CD14-positive monocyte (primary cell): Measurements from ENCODE around the gene LAMP5. TPM values are rescaled to one million over a fixed set of nuclear protein-coding genes. Genes with fewer than 3 reads are reported as not detected.

Experiments
- DNase-seq, 3 donors: peaks; one replicate each; pipeline ENCODE4 v3.0.0-alpha.2; 2011 to 2022
- H2AFZ ChIP-seq: 2 replicates; pipeline ENCODE4 v1.6.0; 2012; ENCODE audit warnings: mild to moderate bottlenecking, low read depth, low read length, inconsistent platforms; ENCODE audit not compliant: insufficient read depth, poor library complexity, severe bottlenecking
- H3K27ac ChIP-seq, 2 donors: 1 replicate in 1 of 2; 2 replicates in 1 of 2; pipeline ENCODE4 v1.5.1; 2012 to 2013; ENCODE audit warnings: low read length in 2 of 2, control low read depth in 1 of 2, inconsistent platforms in 1 of 2, low read depth in 1 of 2, mild to moderate bottlenecking in 1 of 2
- H3K27me3 ChIP-seq, 2 donors: one replicate each; pipeline versions ENCODE4 v1.6.0 to v1.6.1; 2011 to 2013; ENCODE audit warnings: low read length in 2 of 2; ENCODE audit not compliant: control insufficient read depth in 2 of 2, insufficient read depth in 2 of 2
- H3K36me3 ChIP-seq, 2 donors: replicated peaks in 1 of 2; 1 replicate in 1 of 2; 2 replicates in 1 of 2; pipeline versions ENCODE4 v1.5.1 to v1.6.1; 2012 to 2013; ENCODE audit warnings: low read length in 2 of 2, control low read depth in 1 of 2, inconsistent platforms in 1 of 2, mild to moderate bottlenecking in 1 of 2; ENCODE audit not compliant: insufficient read depth in 2 of 2, control insufficient read depth in 1 of 2
- H3K4me1 ChIP-seq, 2 donors: 1 replicate in 1 of 2; 2 replicates in 1 of 2; pipeline versions ENCODE4 v1.5.1 to v1.6.1; 2012 to 2013; ENCODE audit warnings: low read length in 2 of 2, control low read depth in 1 of 2, inconsistent platforms in 1 of 2, mild to moderate bottlenecking in 1 of 2, moderate library complexity in 1 of 2; ENCODE audit not compliant: insufficient read depth in 2 of 2, control insufficient read depth in 1 of 2
- H3K4me2 ChIP-seq: replicated peaks from 2 replicates; pipeline ENCODE3; 2012; ENCODE audit warnings: low read length, moderate library complexity, mild to moderate bottlenecking; ENCODE audit not compliant: poor library complexity, severe bottlenecking; ENCODE audit errors: extremely low read depth
- H3K4me3 ChIP-seq, 3 experiments: fragments of 200-600 bp in 1 of 3; sonication (generic) in 1 of 3; replicated peaks in 1 of 3; 1 replicate in 2 of 3; 2 replicates in 1 of 3; pipeline ENCODE4 v1.5.1; 2011 to 2013; ENCODE audit warnings: low read length in 3 of 3, mild to moderate bottlenecking in 3 of 3, control low read depth in 2 of 3, low read depth in 2 of 3, inconsistent platforms in 1 of 3, moderate library complexity in 1 of 3
- H3K79me2 ChIP-seq: 2 replicates; pipeline ENCODE4 v1.6.0; 2012; ENCODE audit warnings: mild to moderate bottlenecking, control low read depth, inconsistent platforms, low read length, moderate library complexity; ENCODE audit not compliant: insufficient read depth
- H3K9ac ChIP-seq: 2 replicates; pipeline ENCODE4 v1.6.0; 2017; ENCODE audit warnings: low read length, mild to moderate bottlenecking; ENCODE audit not compliant: insufficient read depth, poor library complexity, severe bottlenecking
- H3K9me3 ChIP-seq, 2 donors: replicated peaks in 1 of 2; 1 replicate in 1 of 2; 2 replicates in 1 of 2; pipeline versions ENCODE4 v1.5.1 to v1.6.1; 2012 to 2013; ENCODE audit warnings: low read length in 2 of 2, control low read depth in 1 of 2; ENCODE audit not compliant: control insufficient read depth in 1 of 2, insufficient read depth in 1 of 2
- H4K20me1 ChIP-seq: 2 replicates; pipeline ENCODE4 v1.6.0; 2012; ENCODE audit warnings: mild to moderate bottlenecking, low read length, control low read depth, moderate library complexity; ENCODE audit not compliant: insufficient read depth
- H3K27ac Mint-ChIP-seq, 7 donors: one replicate each; pipeline ENCODE4 v1.8.0; 2020; ENCODE audit warnings: mild to moderate bottlenecking in 7 of 7, mixed read lengths in 7 of 7, moderate library complexity in 6 of 7, inconsistent platforms in 2 of 7
- H3K27me3 Mint-ChIP-seq, 3 donors: one replicate each; pipeline ENCODE4 v1.8.0; 2021 to 2022; ENCODE audit warnings: low read depth in 3 of 3, mild to moderate bottlenecking in 3 of 3, mixed read lengths in 3 of 3, moderate library complexity in 3 of 3, inconsistent platforms in 1 of 3
- H3K36me3 Mint-ChIP-seq, 2 donors: one replicate each; pipeline ENCODE4 v1.8.0; 2020; ENCODE audit warnings: mixed read lengths in 2 of 2, inconsistent platforms in 1 of 2, mild to moderate bottlenecking in 1 of 2
- H3K4me1 Mint-ChIP-seq: one replicate; pipeline ENCODE4 v1.8.0; 2020; ENCODE audit warnings: mild to moderate bottlenecking, mixed read lengths
- H3K4me3 Mint-ChIP-seq, 2 donors: one replicate each; pipeline ENCODE4 v1.8.0; 2020; ENCODE audit warnings: mild to moderate bottlenecking in 2 of 2, mixed read lengths in 2 of 2, moderate library complexity in 1 of 2
- H3K9me3 Mint-ChIP-seq, 7 donors: one replicate each; pipeline ENCODE4 v1.8.0; 2020 to 2022; ENCODE audit warnings: mixed read lengths in 7 of 7, mild to moderate bottlenecking in 6 of 7, moderate library complexity in 6 of 7, inconsistent platforms in 2 of 7
- CTCF ChIP-seq: fragments of 200-600 bp; IDR thresholded peaks from one replicate; pipeline ENCODE4 v1.8.0; 2022; ENCODE audit warnings: antibody characterized with exemption, mild to moderate bottlenecking
- WGBS: methylation state at CpG from one replicate; pipeline ENCODE4 v1.1.5; 2013; ENCODE audit warnings: missing lambda C conversion rate; ENCODE audit not compliant: insufficient coverage; 5-methylcytosine and 5-hydroxymethylcytosine counted together
- intact Hi-C, 2 donors: fragments of 100-400 bp; cut with micrococcal nuclease; formaldehyde crosslinking; loops; one replicate each; pipeline versions ENCODE4 v1.15.0 to v1.15.1; 2023
- polyA plus RNA-seq, 3 donors: library from polyadenylated mRNA; depleted of rRNA in 1 of 3; unstranded in 2 of 3; stranded (reverse) in 1 of 3; fragments of 300-500 nt in 2 of 3; fragments of >200 nt in 1 of 3; fragmentation: Illumina TruSeq in 2 of 3; gene quantifications; 1 replicate in 2 of 3; 2 replicates in 1 of 3; pipeline ENCODE4 v1.2.3, GENCODE V29; 2012 to 2021

Gene LAMP5
- polyA plus RNA-seq, 3 donors = 0.92 to 2.6 (median 1.5) TPM

DNA sequence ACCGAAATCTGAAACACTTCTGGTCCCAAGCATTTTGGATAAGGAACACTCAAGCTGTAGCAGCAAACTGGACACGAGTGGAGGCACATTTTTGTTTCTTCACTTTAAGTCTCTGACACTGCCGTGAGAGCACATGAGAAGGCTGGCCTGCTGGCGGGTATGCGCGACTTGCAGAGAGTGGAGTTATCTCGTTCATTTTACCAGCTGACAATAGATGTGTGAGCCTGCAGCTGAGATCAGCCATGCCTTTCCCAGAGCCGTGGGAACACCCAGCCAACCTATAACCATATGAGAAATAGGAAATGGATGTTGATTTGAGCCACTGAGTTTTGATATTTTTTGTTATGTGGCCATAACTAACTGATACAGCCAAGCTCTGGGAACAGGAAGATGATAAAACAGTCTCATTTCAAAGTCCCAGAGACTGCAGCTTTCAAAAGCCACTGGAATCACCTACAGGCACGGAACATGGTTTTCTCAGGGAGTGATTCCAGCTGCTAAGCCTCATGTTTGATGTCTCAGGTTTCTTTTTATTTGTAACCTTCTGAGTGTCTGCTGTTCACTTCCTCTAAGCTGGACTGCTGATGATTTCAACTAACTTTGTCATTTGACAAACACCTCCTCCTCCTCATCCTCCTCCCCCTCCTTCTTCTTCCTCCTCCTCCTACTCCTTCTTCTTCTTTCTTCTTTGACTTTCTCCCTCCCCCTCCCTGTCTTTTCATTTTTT is 28.6 kb upstream of the LAMP5 start:
- Mint-ChIP-seq H3K27me3 (peaks cover 0 to under 1% (median 0%) of the 10 kb centered on the region in 3 donors), H3K36me3 (no peaks in the 10 kb centered on the region), H3K4me1 (peaks cover 64% of the 10 kb centered on the region), H3K9me3 (peaks cover 0 to 1% (median 0%) of the 10 kb centered on the region in 7 donors), H3K4me3 (no peak overlapping the region), H3K27ac (peak overlapping the region in 3 of 7 donors; percentile 48 to 78 (median 68))
- H3K9ac ChIP-seq = no peak overlapping the region
- no peak for DNase-seq
- H3K27ac ChIP-seq = no peak overlapping the region
- H3K36me3 ChIP-seq = no peaks in the 10 kb centered on the region
- no peak overlapping the region for H3K4me3 ChIP-seq
- H3K9me3 ChIP-seq = no peaks in the 10 kb centered on the region
- intact Hi-C loops = no loop called here
- peaks cover 47 to 73% of the 10 kb centered on the region in 2 donors for H3K4me1 ChIP-seq
- no peak overlapping the region for H3K4me2 ChIP-seq
- no peak for TF ChIP-seq CTCF
- WGBS = 92% methylated on average over 5 of the region's 9 CpGs
- H4K20me1 ChIP-seq = no peaks in the 10 kb centered on the region
- no peak overlapping the region for H2AFZ ChIP-seq
- H3K79me2 ChIP-seq = no peaks in the 10 kb centered on the region
- no peaks in the 10 kb centered on the region for H3K27me3 ChIP-seq

DNA sequence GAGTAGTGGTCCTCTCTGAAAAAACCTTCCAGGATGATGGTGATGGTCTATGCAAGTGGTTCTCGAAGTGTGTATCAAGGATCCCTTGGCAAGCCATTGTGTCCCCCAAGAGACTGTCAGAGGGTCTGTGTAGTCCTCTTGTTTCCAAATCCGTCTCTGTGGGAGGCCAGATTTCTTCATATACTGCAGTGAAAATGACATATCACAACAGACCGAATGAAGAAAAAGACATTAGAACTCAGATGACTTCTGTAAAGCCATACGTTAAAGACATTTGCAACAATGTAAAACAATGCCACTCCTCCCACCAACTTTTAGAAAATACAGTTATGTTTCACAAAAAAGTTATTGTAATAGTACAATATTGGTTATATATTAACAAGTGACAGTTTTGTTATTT is 27.2 kb upstream of the LAMP5 start:
- Histone ChIP-seq H3K4me2 (no peak overlapping the region), H3K4me1 (peaks cover 39 to 67% of the 10 kb centered on the region in 2 donors), H3K4me3 (no peak overlapping the region), H3K79me2 (no peaks in the 10 kb centered on the region), H3K9ac (no peak overlapping the region), H2AFZ (no peak overlapping the region), H3K27me3 (no peaks in the 10 kb centered on the region), H3K27ac (no peak overlapping the region), H3K9me3 (no peaks in the 10 kb centered on the region), H3K36me3 (no peaks in the 10 kb centered on the region), H4K20me1 (no peaks in the 10 kb centered on the region)
- no peaks in the 10 kb centered on the region for H3K27me3 Mint-ChIP-seq
- TF ChIP-seq CTCF = no peak
- peaks cover 58% of the 10 kb centered on the region for H3K4me1 Mint-ChIP-seq
- H3K27ac Mint-ChIP-seq = no peak overlapping the region
- DNase-seq = no peak
- H3K4me3 Mint-ChIP-seq = no peak overlapping the region
- 100% methylated on average over 1 of the region's 4 CpGs for WGBS
- H3K36me3 Mint-ChIP-seq = no peaks in the 10 kb centered on the region
- H3K9me3 Mint-ChIP-seq = no peaks in the 10 kb centered on the region
- intact Hi-C loops = no loop called here
